ENCODE data around the gene BRD8. TPM values are rescaled to one million over a fixed set of nuclear protein-coding genes. Genes with fewer than 3 reads are reported as not detected.

Gene BRD8, protein sequence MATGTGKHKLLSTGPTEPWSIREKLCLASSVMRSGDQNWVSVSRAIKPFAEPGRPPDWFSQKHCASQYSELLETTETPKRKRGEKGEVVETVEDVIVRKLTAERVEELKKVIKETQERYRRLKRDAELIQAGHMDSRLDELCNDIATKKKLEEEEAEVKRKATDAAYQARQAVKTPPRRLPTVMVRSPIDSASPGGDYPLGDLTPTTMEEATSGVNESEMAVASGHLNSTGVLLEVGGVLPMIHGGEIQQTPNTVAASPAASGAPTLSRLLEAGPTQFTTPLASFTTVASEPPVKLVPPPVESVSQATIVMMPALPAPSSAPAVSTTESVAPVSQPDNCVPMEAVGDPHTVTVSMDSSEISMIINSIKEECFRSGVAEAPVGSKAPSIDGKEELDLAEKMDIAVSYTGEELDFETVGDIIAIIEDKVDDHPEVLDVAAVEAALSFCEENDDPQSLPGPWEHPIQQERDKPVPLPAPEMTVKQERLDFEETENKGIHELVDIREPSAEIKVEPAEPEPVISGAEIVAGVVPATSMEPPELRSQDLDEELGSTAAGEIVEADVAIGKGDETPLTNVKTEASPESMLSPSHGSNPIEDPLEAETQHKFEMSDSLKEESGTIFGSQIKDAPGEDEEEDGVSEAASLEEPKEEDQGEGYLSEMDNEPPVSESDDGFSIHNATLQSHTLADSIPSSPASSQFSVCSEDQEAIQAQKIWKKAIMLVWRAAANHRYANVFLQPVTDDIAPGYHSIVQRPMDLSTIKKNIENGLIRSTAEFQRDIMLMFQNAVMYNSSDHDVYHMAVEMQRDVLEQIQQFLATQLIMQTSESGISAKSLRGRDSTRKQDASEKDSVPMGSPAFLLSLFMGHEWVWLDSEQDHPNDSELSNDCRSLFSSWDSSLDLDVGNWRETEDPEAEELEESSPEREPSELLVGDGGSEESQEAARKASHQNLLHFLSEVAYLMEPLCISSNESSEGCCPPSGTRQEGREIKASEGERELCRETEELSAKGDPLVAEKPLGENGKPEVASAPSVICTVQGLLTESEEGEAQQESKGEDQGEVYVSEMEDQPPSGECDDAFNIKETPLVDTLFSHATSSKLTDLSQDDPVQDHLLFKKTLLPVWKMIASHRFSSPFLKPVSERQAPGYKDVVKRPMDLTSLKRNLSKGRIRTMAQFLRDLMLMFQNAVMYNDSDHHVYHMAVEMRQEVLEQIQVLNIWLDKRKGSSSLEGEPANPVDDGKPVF
- 28.3 and 32.7 TPM in 2 replicates for total RNA-seq

DNA sequence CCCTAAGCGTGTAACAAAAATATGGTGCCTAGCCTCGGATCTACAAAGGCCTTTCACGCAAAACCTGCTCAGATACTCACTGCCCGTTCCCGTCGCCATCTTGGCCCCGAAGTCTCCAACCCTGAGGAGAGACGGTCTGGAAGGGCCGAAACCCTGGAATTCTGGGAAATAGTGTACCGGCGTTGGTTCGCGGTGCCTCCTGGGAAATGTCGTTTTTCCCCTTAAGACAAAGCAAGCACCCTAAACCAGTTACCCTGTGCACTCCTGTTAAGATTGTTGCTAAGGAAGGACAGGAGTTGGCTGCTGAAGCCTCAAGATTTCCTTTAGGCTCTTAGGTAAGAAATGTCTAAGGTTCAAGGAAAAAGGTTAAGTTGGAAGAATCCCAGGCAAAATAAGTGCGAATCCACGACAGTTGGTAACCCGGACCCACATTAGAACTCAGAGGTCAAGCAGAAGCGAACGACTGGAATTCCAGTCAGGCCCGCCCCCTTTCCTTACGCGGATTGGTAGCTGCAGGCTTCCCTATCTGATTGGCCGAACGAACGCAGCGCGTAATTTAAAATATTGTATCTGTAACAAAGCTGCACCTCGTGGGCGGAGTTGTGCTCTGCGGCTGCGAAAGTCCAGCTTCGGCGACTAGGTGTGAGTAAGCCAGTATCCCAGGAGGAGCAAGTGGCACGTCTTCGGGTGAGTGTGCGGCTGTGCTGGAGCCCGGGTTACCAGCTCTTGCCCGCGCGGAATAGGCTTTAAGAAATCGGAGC, at the start of gene BRD8, which contains the start of gene KIF20A:
TSS of gene BRD8 (minus strand) at position 115 of the 761 bp plus-strand sequence. CDS start at position 99, 16 bp downstream.
TSS of gene KIF20A (plus strand) at position 597 of the 761 bp plus-strand sequence. CDS start 569 bp downstream, outside the sequence.

DNA sequence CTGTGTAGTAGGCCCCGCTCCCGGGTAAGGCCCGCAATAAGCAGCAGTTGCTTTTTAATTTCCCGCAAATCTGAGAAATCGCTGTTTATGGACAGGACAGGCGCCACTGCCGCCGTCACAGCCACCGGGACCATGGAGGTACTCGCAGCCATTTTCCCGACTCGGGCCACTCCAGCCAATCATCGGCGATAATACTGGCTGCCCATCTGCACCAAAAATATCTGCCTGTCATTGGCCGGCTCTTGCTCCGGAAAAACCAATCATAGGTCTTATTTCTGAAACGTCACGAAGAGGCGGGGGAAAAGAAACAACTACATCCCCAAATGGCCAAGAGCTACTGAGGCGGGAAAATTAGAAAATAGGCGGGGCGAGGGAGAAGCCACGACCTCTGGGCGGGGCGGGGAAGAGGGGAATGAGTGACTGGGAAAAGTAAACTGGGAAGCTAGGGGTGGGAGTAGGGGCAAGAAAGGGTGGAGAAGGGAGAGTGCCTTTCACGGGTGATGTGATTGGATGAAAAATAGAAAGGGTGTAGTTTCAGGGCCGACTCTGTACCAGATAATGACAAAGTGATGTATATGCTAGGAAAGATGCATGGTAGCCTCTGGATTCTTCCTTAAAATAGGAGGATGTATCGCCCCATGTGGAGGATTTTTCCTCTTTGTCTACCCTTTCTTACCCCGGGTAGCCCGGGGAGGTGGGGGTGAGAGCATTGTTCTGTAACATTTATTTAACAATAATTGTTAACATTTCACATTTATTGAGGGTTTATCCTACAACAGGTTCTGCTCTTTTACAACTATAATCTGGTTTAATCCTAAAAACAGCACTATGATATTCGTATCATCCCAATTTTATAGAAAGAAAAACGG, 35.0 kb upstream of the BRD8 start, which contains the start of gene CDC23:
TSS of gene CDC23 (minus strand) at position 163 of the 869 bp plus-strand sequence. CDS start at position 152, 11 bp downstream.

DNA sequence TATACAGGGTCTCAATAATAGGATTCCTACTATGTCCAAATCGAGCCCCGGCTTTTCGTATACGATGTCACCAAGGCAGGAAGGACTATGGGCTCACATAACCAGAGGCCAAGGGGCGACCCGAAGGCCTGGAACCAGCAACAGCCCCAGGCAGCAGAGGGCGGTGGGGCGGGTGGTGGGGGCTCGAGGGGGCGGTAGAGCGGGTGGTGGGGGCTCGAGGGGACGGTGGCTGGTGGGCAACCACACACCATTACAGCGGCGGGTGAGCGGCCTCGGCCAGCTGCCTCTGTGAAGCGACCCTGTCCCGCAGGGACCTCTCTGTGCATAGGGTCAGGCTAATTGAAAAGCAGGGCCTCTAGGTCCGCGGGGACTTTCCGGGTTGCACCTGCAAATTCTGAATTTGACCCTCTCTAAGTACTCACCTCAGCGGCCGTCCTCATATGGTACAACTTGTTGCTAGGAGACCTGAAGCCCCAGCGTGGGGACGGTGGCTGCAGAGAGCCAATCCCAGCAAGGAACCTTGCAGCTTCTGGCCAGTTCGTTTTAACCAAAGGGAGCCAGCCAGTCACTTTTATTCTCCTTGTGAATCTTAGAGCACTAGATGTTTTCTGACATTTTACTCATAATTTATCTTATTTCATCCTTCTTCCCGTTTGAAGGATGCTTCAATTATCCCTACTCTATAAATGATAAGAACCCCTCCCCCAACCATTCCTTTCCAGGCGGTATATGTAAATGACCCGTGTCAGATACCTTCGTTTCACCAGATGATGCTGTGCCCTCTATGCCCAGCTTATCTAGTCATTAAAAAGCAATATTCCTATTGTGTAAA, 39.3 kb downstream of the BRD8 start, which contains the start of gene NME5:
TSS of gene NME5 (minus strand) at position 480 of the 832 bp plus-strand sequence. CDS start 648 bp downstream, outside the sequence.

Other genes starting within 250 kb of the BRD8 start
- 13.3 and 15.6 TPM in 2 replicates for gene FAM13B, start 145.6 kb downstream of the BRD8 start, total RNA-seq
- gene WNT8A, start 94.6 kb downstream of the BRD8 start, total RNA-seq, result not detected in 2 replicates
- gene NME5, start 39.2 kb downstream of the BRD8 start, total RNA-seq, result 1.2 and 1.5 TPM in 2 replicates
- gene KIF20A, start 482 bp upstream of the BRD8 start, total RNA-seq, result 24.5 and 60.4 TPM in 2 replicates
- gene CDC23, start 34.7 kb upstream of the BRD8 start, total RNA-seq, result 28.4 and 28.6 TPM in 2 replicates
- gene GFRA3, start 96.0 kb upstream of the BRD8 start, total RNA-seq, result not detected in 2 replicates
- gene CDC25C, start 153.2 kb upstream of the BRD8 start, total RNA-seq, result 1.3 and 6.6 TPM in 2 replicates
- gene FAM53C, start 159.6 kb upstream of the BRD8 start, total RNA-seq, result 37.2 and 37.8 TPM in 2 replicates
- 43.6 and 44.2 TPM in 2 replicates for gene KDM3B, start 174.1 kb upstream of the BRD8 start, total RNA-seq